Renal pelvis (tissue), 4 donors: Measurements from ENCODE around the gene PHACTR3. TPM values are rescaled to one million over a fixed set of nuclear protein-coding genes. Genes with fewer than 3 reads are reported as not detected.
"Not testable (repeated sequence)": the region's sequence is repeated elsewhere in the genome, so short reads cannot be mapped to it uniquely, and the experiment has no call there.

Experiments used
- DNase-seq: peaks from one replicate; pipeline ENCODE4 v3.0.0-alpha.2; 2013
- polyA plus RNA-seq, 3 donors: library from polyadenylated mRNA; unstranded; fragments of 120-200 nt; gene quantifications; one replicate each; pipeline ENCODE4 v1.2.1, GENCODE V29; 2013; ENCODE audit not compliant: insufficient read length in 3 of 3

PHACTR3 gene
- polyA plus RNA-seq, 3 donors, result 10.0 to 11.3 (median 10.2) TPM

GRCh38 chr20:59616306-59616705 lies 12.0 kb downstream of the PHACTR3 start:
- no peak for DNase-seq

GRCh38 chr20:59617221-59617620 lies 12.9 kb downstream of the PHACTR3 start:
- DNase-seq, result no peak

GRCh38 chr20:59618131-59618530 lies 13.8 kb downstream of the PHACTR3 start:
- no peak for DNase-seq

DNA sequence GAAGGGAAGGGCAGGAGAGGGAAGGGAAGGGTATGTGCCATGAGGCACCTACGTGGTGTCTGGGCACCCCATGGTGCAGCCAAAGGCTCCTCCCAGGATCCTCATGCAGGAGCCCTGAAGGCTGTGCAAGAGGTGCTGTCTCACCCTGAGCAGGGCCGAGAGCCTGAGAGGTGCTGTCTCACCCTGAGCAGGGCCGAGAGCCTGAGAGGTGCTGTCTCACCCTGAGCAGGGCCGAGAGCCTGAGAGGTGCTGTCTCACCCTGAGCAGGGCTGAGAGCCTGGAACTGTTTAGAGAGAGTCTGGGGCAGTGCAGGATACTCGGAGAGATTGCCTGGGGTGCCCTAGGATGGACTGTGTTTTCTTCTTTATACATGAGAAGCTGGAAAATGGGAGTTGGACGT lies 14.2 kb downstream of the PHACTR3 start:
- not testable (repeated sequence) for DNase-seq

DNA sequence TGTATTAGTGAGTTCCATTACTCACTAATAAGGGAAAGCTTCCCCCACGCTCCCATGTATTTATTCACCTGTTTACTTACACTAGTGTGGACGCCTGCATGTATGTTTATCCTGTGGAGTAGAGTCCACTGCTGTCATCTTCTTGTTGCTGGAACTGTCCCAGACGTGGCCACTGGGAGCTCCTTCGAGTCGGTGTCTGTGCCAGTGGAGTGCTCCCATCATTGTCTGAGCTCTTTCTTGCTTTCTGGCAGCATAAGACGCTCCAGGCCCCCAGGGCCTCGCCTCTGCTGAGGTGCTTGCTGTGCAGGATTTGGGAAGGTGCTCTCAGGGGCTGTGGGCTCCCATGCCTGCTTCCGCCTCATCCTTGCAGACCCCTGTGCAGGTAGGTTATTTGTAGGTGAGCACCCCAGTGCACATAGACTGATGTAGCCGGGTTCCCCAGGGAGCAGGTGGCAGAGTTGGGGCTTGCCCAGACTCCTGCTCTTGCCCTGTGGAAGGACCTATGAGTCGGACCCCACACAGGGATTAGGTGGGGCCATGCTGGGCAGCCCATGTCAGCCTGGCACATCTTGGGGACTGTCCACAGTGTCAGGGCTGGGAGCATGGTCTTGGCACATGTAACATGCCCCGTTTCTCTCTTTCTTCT lies 16.6 kb downstream of the PHACTR3 start:
- DNase-seq, result no peak

DNA sequence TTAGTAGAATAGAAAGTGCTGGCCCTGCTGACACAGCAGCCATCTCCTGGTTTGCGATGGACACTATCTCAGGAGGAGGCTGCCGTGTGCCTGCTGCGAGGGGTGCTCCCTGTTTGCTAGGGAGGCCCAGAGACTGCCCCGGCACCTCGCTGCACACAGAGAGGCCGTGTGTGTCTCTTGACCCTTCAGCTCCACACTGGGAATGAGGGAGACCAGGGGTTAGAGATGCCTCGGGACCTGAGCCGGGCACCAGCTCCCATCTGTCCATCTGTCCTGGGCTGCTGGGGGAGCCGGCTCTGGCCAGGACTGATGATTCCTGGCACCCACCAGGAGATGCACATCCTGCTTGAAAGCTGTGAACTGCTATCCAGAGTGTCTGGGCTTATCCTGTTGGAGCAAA lies 18.2 kb downstream of the PHACTR3 start:
- DNase-seq, result no peak

- no peak for DNase-seq
Observed at GRCh38 chr20:59623133-59623532, 18.8 kb downstream of the PHACTR3 start.

DNA sequence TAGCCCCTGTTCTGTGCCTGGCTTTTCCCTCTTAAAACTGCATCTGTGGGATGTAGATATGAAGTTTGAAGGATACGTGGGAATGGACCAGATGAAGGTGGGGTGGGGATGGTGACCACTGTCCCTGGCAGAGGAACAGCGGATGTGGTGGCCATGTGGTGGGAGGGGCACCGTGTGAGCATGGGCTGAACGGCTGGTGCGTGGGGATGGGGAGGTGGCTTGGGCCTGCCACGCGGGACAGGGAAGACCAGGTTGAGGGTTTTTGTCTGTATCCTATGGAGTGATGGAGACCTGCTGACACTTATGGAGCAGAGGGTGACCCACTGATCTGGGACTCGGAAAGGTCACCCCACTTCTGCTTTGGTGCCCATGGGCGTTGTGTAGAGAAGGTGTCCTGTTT lies 19.2 kb downstream of the PHACTR3 start:
- DNase-seq, result no peak

DNA sequence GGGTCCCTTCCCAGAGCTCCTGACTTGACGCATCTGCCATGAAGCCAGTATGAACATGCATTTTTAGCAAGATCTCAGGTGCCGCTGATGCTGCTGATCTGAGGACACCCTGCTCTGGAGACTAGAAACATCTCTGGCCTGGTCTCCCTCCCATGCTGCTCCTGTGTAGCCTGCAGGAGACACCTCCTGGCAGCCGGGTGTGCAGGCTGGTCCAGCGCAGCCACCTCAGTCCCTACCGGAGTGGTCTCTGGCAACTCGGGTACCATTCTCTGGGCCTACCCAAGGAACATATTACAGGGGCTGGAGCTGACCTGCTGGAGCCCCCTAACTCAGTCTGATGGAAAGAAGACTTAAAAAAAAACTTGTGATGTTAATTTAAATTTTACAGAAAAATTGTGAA lies 20.1 kb downstream of the PHACTR3 start:
- no peak for DNase-seq

DNA sequence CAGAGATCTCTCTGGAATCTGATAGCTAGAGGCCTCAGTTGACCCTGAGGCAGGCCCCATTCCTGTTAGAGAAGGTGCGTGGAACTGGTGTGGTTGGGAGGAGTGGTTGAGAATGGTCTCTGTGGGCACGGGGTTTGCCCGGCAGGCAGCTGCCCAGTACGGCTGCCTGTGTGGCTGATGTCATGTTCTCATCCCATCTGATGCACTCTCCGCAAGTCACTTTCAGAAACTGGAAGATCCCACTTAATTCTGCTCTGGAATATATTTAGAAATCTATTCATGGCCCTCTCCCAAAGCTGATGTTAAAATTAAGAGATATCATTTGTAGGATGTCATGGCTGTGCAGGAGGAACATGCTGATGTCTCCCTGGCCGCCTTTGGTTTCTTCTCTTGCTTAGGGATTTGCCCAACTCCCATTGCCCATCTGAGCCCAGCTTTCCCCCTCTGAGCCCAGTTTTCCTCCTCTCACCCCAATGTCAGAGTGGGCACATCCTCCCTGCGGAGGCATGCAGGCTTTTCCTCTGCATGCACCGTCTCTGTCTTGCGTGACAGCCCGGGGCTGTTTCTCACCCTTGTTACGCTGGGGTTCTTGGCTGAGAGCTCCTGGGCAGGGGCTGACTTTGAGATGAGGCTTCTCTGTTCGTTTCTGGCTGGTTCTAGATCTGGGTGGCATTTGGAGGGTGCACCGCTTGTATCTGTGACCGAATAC lies 21.0 kb downstream of the PHACTR3 start:
- DNase-seq, result no peak

DNA sequence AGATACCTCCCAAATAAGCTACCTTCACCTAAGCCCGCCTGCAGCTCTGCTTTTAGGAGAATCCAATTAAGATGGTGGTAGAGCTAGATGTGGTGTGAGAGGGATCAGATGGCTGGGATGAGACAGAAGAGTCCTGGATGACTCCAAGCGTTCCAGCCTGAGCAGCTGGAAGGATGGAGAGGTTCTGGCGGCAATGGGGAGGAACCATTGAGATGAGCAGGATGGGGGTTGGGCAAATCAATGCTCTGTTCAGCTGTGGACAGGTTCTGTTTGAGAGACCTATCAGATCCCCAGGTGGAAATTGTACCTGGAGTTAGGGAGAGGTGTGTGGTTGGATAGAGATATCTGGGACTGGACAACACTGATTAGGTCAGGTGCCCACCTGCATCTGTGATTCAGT lies 23.0 kb downstream of the PHACTR3 start:
- DNase-seq, result no peak

DNA sequence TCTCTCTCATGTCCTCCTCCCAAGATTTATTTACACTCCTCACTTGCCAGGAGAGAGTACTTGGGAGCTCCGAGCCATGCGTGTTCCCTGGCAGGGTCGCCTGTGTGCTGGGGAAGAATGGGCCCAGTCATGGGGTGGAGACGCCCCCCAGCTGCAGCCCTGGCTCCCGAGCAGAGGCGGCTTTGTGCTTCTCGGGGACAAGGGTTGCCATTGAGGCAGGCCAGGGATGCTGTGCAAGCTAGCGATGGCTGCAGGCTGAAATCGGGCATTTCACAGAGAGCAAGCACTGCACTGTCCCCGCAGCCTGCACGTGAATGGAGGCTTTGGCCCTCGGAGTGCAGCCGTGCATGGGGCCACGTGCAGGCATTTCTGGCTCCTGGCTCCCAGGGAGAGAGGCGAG lies 23.8 kb downstream of the PHACTR3 start:
- no peak for DNase-seq

DNA sequence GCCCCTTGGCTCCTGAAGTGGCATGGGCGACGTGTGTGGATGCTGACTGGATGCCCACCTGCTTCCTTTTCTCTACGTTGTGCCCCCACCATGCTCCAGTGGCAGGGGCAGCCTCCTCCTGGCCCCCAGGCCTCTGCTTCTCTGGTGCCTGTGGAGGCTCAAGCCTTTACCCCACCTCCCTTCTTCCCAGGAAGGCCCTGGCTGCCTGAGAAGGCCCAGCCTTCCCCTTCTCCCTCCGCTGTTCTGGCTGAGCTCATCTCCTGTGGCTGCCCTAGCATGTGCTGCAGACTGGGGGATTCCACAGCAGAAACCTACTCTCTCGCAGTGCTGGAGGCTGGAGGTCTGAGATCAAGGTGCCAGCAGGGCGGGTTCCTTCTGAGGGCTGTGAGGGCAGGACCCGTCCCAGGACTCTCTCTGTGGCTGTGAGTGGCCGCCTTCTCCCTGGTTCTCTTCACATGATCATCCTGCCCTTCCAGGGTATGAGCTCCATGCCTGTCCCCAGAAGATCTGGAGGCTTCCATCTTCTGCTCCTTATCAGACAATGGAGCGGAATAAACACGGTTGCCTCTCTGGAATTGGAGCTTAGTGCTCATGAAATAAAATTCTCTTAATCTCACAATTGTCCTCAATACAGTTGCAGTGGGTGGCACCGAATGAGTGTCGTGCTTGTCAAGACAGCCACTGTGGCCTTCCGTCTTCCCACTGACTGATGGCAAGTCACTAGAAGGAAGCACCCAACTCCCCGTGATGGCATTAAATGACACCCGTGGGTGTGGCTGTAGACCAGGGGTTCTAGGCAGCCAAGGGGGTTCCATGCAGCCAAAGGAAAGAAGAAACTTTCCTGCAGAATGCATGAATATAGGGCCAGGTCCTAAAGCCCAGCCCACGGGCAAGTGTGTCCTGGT lies 25.1 kb downstream of the PHACTR3 start:
- DNase-seq, result no peak

DNA sequence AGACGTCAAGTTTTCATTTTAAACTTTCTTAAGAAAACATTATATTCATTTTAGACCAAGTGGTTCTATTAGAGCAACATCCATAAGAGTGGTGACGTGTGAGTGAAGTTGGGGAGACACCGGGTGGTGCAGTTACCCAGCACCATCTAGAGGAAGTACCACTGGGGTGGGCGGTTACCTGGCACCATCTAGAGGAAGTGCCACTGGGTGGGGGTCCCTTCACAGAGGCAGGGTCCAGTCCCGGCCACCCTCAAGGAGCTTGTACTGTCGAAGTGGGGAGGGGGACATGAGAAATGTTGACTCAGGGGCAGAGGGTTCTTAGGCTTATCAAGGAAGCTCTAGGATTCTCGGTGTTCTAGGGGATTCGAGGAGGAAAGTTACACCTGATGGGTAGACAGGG lies 26.2 kb downstream of the PHACTR3 start:
- no peak for DNase-seq

DNA sequence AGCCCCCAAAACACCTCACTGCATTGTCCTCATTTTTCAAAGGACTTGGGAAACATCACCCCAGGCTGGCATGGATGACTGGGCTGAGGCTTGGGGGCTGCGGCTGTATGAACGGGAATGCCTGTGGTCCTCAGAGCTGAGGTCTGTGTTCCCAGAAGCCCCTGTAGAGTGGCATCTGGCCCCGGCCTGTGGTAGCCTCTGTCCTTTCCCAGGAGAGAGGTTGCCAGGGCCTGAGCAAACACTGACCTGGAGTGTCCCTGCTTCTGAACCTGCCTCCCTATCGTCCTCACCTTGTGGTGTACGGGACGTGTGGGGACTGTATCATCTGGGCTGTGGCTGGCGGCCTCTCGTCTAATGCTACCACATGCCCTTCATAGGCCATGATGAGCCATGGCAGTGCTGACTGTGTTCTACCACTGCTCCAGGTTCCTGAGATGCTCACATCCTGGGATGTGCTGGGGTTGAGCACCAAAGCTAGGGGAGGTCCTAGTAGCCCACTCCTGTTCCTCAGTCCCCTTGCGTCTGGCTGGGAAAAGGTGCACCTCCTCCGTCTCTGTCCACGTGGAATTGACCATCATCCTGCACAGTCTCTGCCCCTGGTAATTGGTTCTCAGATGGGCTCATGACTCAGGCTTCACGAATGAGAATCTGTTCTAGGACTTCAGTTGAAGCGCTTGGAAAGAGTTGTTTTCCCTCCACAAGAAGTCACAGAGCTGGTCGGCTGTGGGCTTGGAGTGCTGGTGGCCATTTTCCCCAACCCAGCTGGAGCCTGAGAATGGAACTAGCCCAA lies 27.6 kb downstream of the PHACTR3 start:
- no peak for DNase-seq

- peak; percentile 43 for DNase-seq
Observed at GRCh38 chr20:59632541-59633113, 28.3 kb downstream of the PHACTR3 start.

GRCh38 chr20:59633656-59634251 lies 29.4 kb downstream of the PHACTR3 start:
- peak; percentile 46 for DNase-seq

DNA sequence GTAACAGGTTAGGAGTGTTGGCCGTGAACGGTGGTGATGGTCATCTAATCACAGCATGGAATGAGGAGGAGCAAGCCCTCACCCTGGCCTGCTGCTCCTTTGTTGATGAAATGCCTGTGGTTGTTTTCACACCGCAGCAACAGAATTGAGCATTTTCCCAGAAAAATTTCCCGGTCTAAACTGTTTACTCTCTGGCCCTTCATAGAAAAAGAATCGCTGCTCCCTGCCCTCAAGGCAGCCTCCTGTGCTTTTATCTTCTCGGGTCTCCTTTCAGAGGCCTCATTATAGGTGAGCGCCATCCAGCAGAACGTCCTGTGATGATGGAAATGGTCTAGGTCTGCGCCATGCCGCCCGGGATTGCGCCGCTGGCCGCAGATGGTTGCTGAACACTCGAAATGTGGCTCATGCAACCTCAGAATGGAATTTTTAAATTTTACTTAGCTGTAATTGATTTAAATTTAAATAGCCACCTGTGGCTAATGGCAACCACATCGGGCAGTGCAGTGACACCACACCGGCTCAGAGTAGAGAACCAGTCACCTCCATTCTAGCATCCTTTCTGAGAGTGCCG lies 30.2 kb downstream of the PHACTR3 start:
- no peak for DNase-seq

GRCh38 chr20:59636766-59637370 lies 32.5 kb downstream of the PHACTR3 start:
- no peak for DNase-seq

- DNase-seq, result no peak
Observed at GRCh38 chr20:59640267-59640666, 35.9 kb downstream of the PHACTR3 start.
